Heart left ventricle (tissue), 16 donors: ENCODE data around the gene TRIM9. TPM values are rescaled to one million over a fixed set of nuclear protein-coding genes. Genes with fewer than 3 reads are reported as not detected.
"Not testable (repeated sequence)": the region's sequence is repeated elsewhere in the genome, so short reads cannot be mapped to it uniquely, and the experiment has no call there.

Experiments
- ATAC-seq, 4 donors: fragments of 200-7000 bp; cut with Tn5 transposase; one replicate each; pipeline ENCODE4 v1.9.1; 2020 to 2022; ENCODE audit warnings: moderate library complexity in 4 of 4, mild to moderate bottlenecking in 3 of 4, moderate number of reproducible peaks in 1 of 4
- DNase-seq, 5 donors: peaks; one replicate each; pipeline ENCODE4 v3.0.0-alpha.2; 2020
- H3K27ac ChIP-seq, 12 donors: fragments of 200-600 bp; sonication (generic) in 4 of 12; one replicate each; pipeline versions ENCODE4 v1.5.0 to v1.8.0; 2016 to 2022; ENCODE audit warnings: mild to moderate bottlenecking in 2 of 12
- H3K27me3 ChIP-seq, 9 donors: fragments of 200-600 bp; sonication (generic) in 2 of 9; one replicate each; pipeline versions ENCODE4 v1.5.1 to v1.8.0; 2016 to 2022; ENCODE audit warnings: mild to moderate bottlenecking in 3 of 9
- H3K36me3 ChIP-seq, 9 donors: fragments of 200-600 bp; sonication (generic) in 2 of 9; one replicate each; pipeline versions ENCODE4 v1.5.0 to v1.8.0; 2018 to 2022; ENCODE audit warnings: mild to moderate bottlenecking in 2 of 9
- H3K4me1 ChIP-seq, 12 donors: fragments of 200-600 bp; sonication (generic) in 4 of 12; one replicate each; pipeline versions ENCODE4 v1.5.0 to v1.8.0; 2016 to 2022; ENCODE audit warnings: mild to moderate bottlenecking in 3 of 12
- H3K4me3 ChIP-seq, 12 donors: fragments of 200-600 bp; sonication (generic) in 4 of 12; one replicate each; pipeline versions ENCODE4 v1.5.0 to v1.8.0; 2017 to 2022; ENCODE audit warnings: mild to moderate bottlenecking in 9 of 12, moderate library complexity in 4 of 12
- H3K9me3 ChIP-seq, 12 donors: fragments of 200-600 bp; sonication (generic) in 4 of 12; one replicate each; pipeline versions ENCODE4 v1.5.0 to v1.8.0; 2016 to 2022; ENCODE audit warnings: mild to moderate bottlenecking in 1 of 12
- CTCF ChIP-seq, 12 donors: fragments of 200-600 bp; sonication (generic) in 4 of 12; IDR thresholded peaks; one replicate each; pipeline versions ENCODE4 v1.5.0 to v1.8.0; 2018 to 2022; ENCODE audit warnings: antibody characterized with exemption in 12 of 12, mild to moderate bottlenecking in 5 of 12
- POLR2A ChIP-seq, 2 donors: fragments of 450-650 bp; IDR thresholded peaks; one replicate each; pipeline ENCODE4 v1.6.1; 2017; ENCODE audit warnings: antibody characterized with exemption in 2 of 2, mild to moderate bottlenecking in 2 of 2, moderate library complexity in 2 of 2
- WGBS, 4 donors: extraction: QIAGEN DNeasy Blood & Tissue Kit in 2 of 4; methylation state at CpG; one replicate each; pipeline versions ENCODE4 v1.1.5 to v1.1.7; 2013 to 2018; 5-methylcytosine and 5-hydroxymethylcytosine counted together
- intact Hi-C, 10 donors: fragments of 100-400 bp; cut with DNase I; formaldehyde crosslinking; loops; one replicate each; pipeline versions ENCODE4 v1.11.1 to v1.14.2; 2022
- polyA plus RNA-seq, 2 donors: library from polyadenylated mRNA; stranded (reverse); fragments of 200-250 nt; gene quantifications; one replicate each; pipeline ENCODE4 v1.2.3, GENCODE V29; 2013
- total RNA-seq, 9 donors: library from RNA; depleted of rRNA in 2 of 9; stranded (reverse); fragments of >200 nt in 2 of 9; fragmentation: NEBNext Ultra II Directional in 3 of 9; extraction: Animal tissue kit (Norgen Biotek cat#: 25700) in 3 of 9; gene quantifications; one replicate each; pipeline versions ENCODE4 v1.1.0 to v1.2.4, GENCODE V29; 2016 to 2023
- donor health status: ischemic (EF 13 %, LVEDD 7.1; RV severe dilation, severe dysfunction).
- donor health status: healthy with polysubstance abuse.
- donor health status: DM: no; HTN: yes; CAD: no.
- donor health status: DM: no; HTN: no; CAD: no.
- donor health status: ischemic (EF 25% LVEDD 6.9; RV normal size, moderate dysfunction).
- donor health status: ischemic (EF 25% LVEDD 5.7; RV mildly dilated, moderate dysfunction).
- donor health status: healthy.
- donor health status: DM: yes; HTN: yes; CAD: no.
- donor health status: ischemic (EF 35%, LVEDD 5.7; RV mildly dilated, moderate dysfunction).
- donor health status: nonischemic (EF 11% LVEDD 7.7; RV severe dilation, severe dysfunction).
- donor health status: DM: yes; HTN: yes; CAD: no.
- donor health status: PGD.
- donor health status: ischemic (EF 29% LVEDD 5.4; RV normal size, mild dysfunction).
- donor health status: nonischemic (EF 23%, LVEDD 6.1; RV moderate dilation, normal function).

TRIM9 gene
- total and polyA plus RNA-seq, 11 donors, result 0.20 to 1.7 (median 0.50) TPM

- WGBS, 4 donors, result 61 to 77% (median 68%) methylated on average over 9 of the region's 9 CpGs
- TF ChIP-seq POLR2A (IDR thresholded peaks at IDR 0.05) (no peak), CTCF (IDR thresholded peaks at IDR 0.05) (no peak)
- DNase-seq (peak in 1 of 5 donors; percentile 22), ATAC-seq (no peak)
- Histone ChIP-seq H3K9me3 (no peaks in the 10 kb centered on the region), H3K4me3 (no peak overlapping the region), H3K4me1 (peaks cover 0 to 14% (median 1%) of the 10 kb centered on the region in 12 donors), H3K27me3 (no peaks in the 10 kb centered on the region), H3K27ac (no peak overlapping the region), H3K36me3 (no peaks in the 10 kb centered on the region)
- intact Hi-C loops, result no loop called here
These were observed 94.3 kb downstream of the TRIM9 start for GRCh38 chr14:51000566-51000965.

GRCh38 chr14:50999726-51000125 is 95.2 kb downstream of the TRIM9 start:
- TF ChIP-seq POLR2A (IDR thresholded peaks at IDR 0.05) (no peak), CTCF (IDR thresholded peaks at IDR 0.05) (no peak)
- WGBS, 4 donors, result 90 to 94% (median 92%) methylated on average over 2 of the region's 2 CpGs
- Histone ChIP-seq H3K27me3 (no peaks in the 10 kb centered on the region), H3K27ac (no peak overlapping the region), H3K4me3 (no peak overlapping the region), H3K4me1 (peaks cover 0 to 8% (median 0%) of the 10 kb centered on the region in 12 donors), H3K9me3 (no peaks in the 10 kb centered on the region), H3K36me3 (no peaks in the 10 kb centered on the region)
- ATAC-seq, result no peak
- DNase-seq, result no peak
- intact Hi-C loops, result no loop called here

GRCh38 chr14:50998612-50999011 is 96.3 kb downstream of the TRIM9 start:
- ATAC-seq (no peak), DNase-seq (no peak)
- H3K9me3 ChIP-seq, result no peaks in the 10 kb centered on the region
- no peak for TF ChIP-seq POLR2A (IDR thresholded peaks at IDR 0.05)
- TF ChIP-seq CTCF (IDR thresholded peaks at IDR 0.05), result no peak
- WGBS, 4 donors, result 45 to 55% (median 48%) methylated on average over 4 of the region's 4 CpGs
- no peak overlapping the region for H3K27ac ChIP-seq
- no peak overlapping the region for H3K4me3 ChIP-seq
- H3K36me3 ChIP-seq, result no peaks in the 10 kb centered on the region
- H3K4me1 ChIP-seq, result no peaks in the 10 kb centered on the region
- H3K27me3 ChIP-seq, result no peaks in the 10 kb centered on the region
- intact Hi-C loops, result no loop called here

GRCh38 chr14:50997712-50998111 is 97.2 kb downstream of the TRIM9 start:
- Histone ChIP-seq H3K27ac (no peak overlapping the region), H3K4me1 (no peaks in the 10 kb centered on the region), H3K4me3 (no peak overlapping the region), H3K9me3 (no peaks in the 10 kb centered on the region), H3K36me3 (no peaks in the 10 kb centered on the region), H3K27me3 (no peaks in the 10 kb centered on the region)
- TF ChIP-seq CTCF (IDR thresholded peaks at IDR 0.05), result no peak
- TF ChIP-seq POLR2A (IDR thresholded peaks at IDR 0.05), result no peak
- DNase-seq (no peak), ATAC-seq (no peak)
- WGBS, 4 donors, result 57 to 69% (median 63%) methylated on average over 9 of the region's 9 CpGs
- intact Hi-C loops, result no loop called here

- H3K9me3 ChIP-seq, ATAC-seq, H3K4me1 ChIP-seq, H3K36me3 ChIP-seq, DNase-seq, H3K27me3 ChIP-seq, H3K4me3 ChIP-seq, intact Hi-C loops, H3K27ac ChIP-seq: not testable (repeated sequence)
These were observed 100.7 kb downstream of the TRIM9 start for GRCh38 chr14:50994158-50994557.
